HAP-1 (cell line): Measurements from ENCODE around the gene C11orf42.

Experiments
- DNase-seq, 2 experiments: peaks; one replicate each; pipeline ENCODE4 v3.0.0-alpha.2; 2016 to 2020; ENCODE audit warnings: low spot score in 2 of 2
- H3K27me3 ChIP-seq: fragments of 250-450 bp; sonication (Bioruptor Pico); 2 replicates; pipeline ENCODE4 v1.5.1; 2020; ENCODE audit warnings: low read depth, mild to moderate bottlenecking, moderate library complexity
- H3K36me3 ChIP-seq: fragments of 250-450 bp; sonication (Bioruptor Pico); replicated peaks from 2 replicates; pipeline ENCODE4 v1.5.1; 2020; ENCODE audit warnings: mild to moderate bottlenecking
- H3K4me1 ChIP-seq: fragments of 250-450 bp; sonication (Bioruptor Pico); 2 replicates; pipeline ENCODE4 v1.5.1; 2020; ENCODE audit warnings: mild to moderate bottlenecking
- H3K4me3 ChIP-seq: fragments of 250-450 bp; sonication (Bioruptor Pico); 2 replicates; pipeline ENCODE4 v1.5.1; 2020; ENCODE audit warnings: mild to moderate bottlenecking, moderate library complexity
- H3K9me3 ChIP-seq: fragments of 250-450 bp; sonication (Bioruptor Pico); 2 replicates; pipeline ENCODE4 v1.5.1; 2020; ENCODE audit warnings: mild to moderate bottlenecking, moderate library complexity
- in situ Hi-C: fragments of 300-500 bp; cut with MboI; formaldehyde crosslinking; loops from 3 replicates; pipeline ENCODE4 v1.14.3; 2020; ENCODE audit warnings: low sequenced_read_pairs, inconsistent platforms, mixed read lengths

Gene C11orf42

GRCh38 chr11:6204706-6205105, 651 bp upstream of the C11orf42 start:
- in situ Hi-C loops, result no loop called here
- no peak for DNase-seq
- Histone ChIP-seq H3K4me3 (no peak overlapping the region), H3K9me3 (no peaks in the 10 kb centered on the region), H3K27me3 (no peaks in the 10 kb centered on the region), H3K36me3 (no peaks in the 10 kb centered on the region), H3K4me1 (peaks cover 4% of the 10 kb centered on the region; the same call in 1 of the 2 replicates)

GRCh38 chr11:6206456-6207180, 1.3 kb downstream of the C11orf42 start:
- in situ Hi-C loops, result no loop called here
- H3K4me1 ChIP-seq, result no peaks in the 10 kb centered on the region
- no peak overlapping the region for H3K4me3 ChIP-seq
- H3K36me3 ChIP-seq, result peaks cover 6% of the 10 kb centered on the region
- no peaks in the 10 kb centered on the region for H3K9me3 ChIP-seq
- H3K27me3 ChIP-seq, result no peaks in the 10 kb centered on the region
- no peak for DNase-seq

GRCh38 chr11:6209801-6210200, 4.4 kb downstream of the C11orf42 start:
- peaks cover 8% of the 10 kb centered on the region for H3K36me3 ChIP-seq
- H3K9me3 ChIP-seq, result no peaks in the 10 kb centered on the region
- in situ Hi-C loops, result no loop called here

GRCh38 chr11:6210274-6210955, 5.1 kb downstream of the C11orf42 start:
- Histone ChIP-seq H3K4me1 (no peaks in the 10 kb centered on the region), H3K4me3 (no peak overlapping the region), H3K9me3 (no peaks in the 10 kb centered on the region), H3K36me3 (peaks cover 8% of the 10 kb centered on the region), H3K27me3 (no peaks in the 10 kb centered on the region)
- in situ Hi-C loops, result no loop called here
- DNase-seq, result no peak

More at GRCh38 chr11:6209801-6210200, 4.4 kb downstream of the C11orf42 start:
- Histone ChIP-seq H3K4me1 (no peaks in the 10 kb centered on the region), H3K27me3 (no peaks in the 10 kb centered on the region), H3K4me3 (no peak overlapping the region)
- DNase-seq, result no peak

- peaks cover 17% of the 10 kb centered on the region for H3K36me3 ChIP-seq
Measured at GRCh38 chr11:6214530-6214929, 9.2 kb downstream of the C11orf42 start.

GRCh38 chr11:6216501-6216900, 11.1 kb downstream of the C11orf42 start:
- in situ Hi-C loops, result no loop called here
- H3K27me3 ChIP-seq, result no peaks in the 10 kb centered on the region
- H3K36me3 ChIP-seq, result peaks cover 18% of the 10 kb centered on the region
- DNase-seq, result no peak
- no peak overlapping the region for H3K4me3 ChIP-seq
- no peaks in the 10 kb centered on the region for H3K9me3 ChIP-seq
- H3K4me1 ChIP-seq, result no peaks in the 10 kb centered on the region

More at GRCh38 chr11:6214530-6214929, 9.2 kb downstream of the C11orf42 start:
- in situ Hi-C loops, result no loop called here
- Histone ChIP-seq H3K9me3 (no peaks in the 10 kb centered on the region), H3K4me3 (no peak overlapping the region), H3K4me1 (no peaks in the 10 kb centered on the region), H3K27me3 (no peaks in the 10 kb centered on the region)
- no peak for DNase-seq

- Histone ChIP-seq H3K9me3 (no peaks in the 10 kb centered on the region), H3K27me3 (no peaks in the 10 kb centered on the region), H3K4me3 (no peak overlapping the region), H3K4me1 (no peaks in the 10 kb centered on the region), H3K36me3 (peaks cover 27% of the 10 kb centered on the region)
- no peak for DNase-seq
- in situ Hi-C loops, result no loop called here
Measured at GRCh38 chr11:6217722-6218121, 12.4 kb downstream of the C11orf42 start.

GRCh38 chr11:6219359-6219758, 14.0 kb downstream of the C11orf42 start:
- Histone ChIP-seq H3K36me3 (peaks cover 37% of the 10 kb centered on the region), H3K27me3 (no peaks in the 10 kb centered on the region), H3K4me1 (no peaks in the 10 kb centered on the region), H3K4me3 (no peak overlapping the region), H3K9me3 (no peaks in the 10 kb centered on the region)
- no peak for DNase-seq
- in situ Hi-C loops, result no loop called here

GRCh38 chr11:6223854-6224253, 18.5 kb downstream of the C11orf42 start:
- Histone ChIP-seq H3K9me3 (no peaks in the 10 kb centered on the region), H3K27me3 (no peaks in the 10 kb centered on the region), H3K4me1 (peaks cover 7% of the 10 kb centered on the region; the same call in 1 of the 2 replicates), H3K4me3 (no peak overlapping the region), H3K36me3 (peaks cover 34% of the 10 kb centered on the region)
- in situ Hi-C loops, result no loop called here
- DNase-seq, result no peak

GRCh38 chr11:6224421-6224820, 19.1 kb downstream of the C11orf42 start:
- no peaks in the 10 kb centered on the region for H3K27me3 ChIP-seq
- peaks cover 30% of the 10 kb centered on the region for H3K36me3 ChIP-seq
- H3K4me1 ChIP-seq, result peaks cover 7% of the 10 kb centered on the region; the same call in 1 of the 2 replicates
- no peaks in the 10 kb centered on the region for H3K9me3 ChIP-seq
- DNase-seq, result no peak
- no peak overlapping the region for H3K4me3 ChIP-seq
- in situ Hi-C loops, result no loop called here

- DNase-seq, result no peak
- peaks cover 25% of the 10 kb centered on the region for H3K36me3 ChIP-seq
- no peak overlapping the region for H3K4me3 ChIP-seq
- peaks cover 7% of the 10 kb centered on the region; the same call in 1 of the 2 replicates for H3K4me1 ChIP-seq
- H3K27me3 ChIP-seq, result no peaks in the 10 kb centered on the region
- in situ Hi-C loops, result no loop called here
- no peaks in the 10 kb centered on the region for H3K9me3 ChIP-seq
Measured at GRCh38 chr11:6225024-6225423, 19.7 kb downstream of the C11orf42 start.

GRCh38 chr11:6225896-6226295, 20.5 kb downstream of the C11orf42 start:
- DNase-seq, result no peak
- Histone ChIP-seq H3K36me3 (peaks cover 25% of the 10 kb centered on the region), H3K9me3 (no peaks in the 10 kb centered on the region), H3K4me3 (no peak overlapping the region), H3K4me1 (peaks cover 7% of the 10 kb centered on the region; the same call in 1 of the 2 replicates), H3K27me3 (no peaks in the 10 kb centered on the region)
- in situ Hi-C loops, result no loop called here

GRCh38 chr11:6228520-6228919, 23.2 kb downstream of the C11orf42 start:
- Histone ChIP-seq H3K36me3 (peaks cover 4% of the 10 kb centered on the region), H3K9me3 (no peaks in the 10 kb centered on the region), H3K4me3 (no peak overlapping the region), H3K27me3 (no peaks in the 10 kb centered on the region), H3K4me1 (peaks cover 8% of the 10 kb centered on the region; the same call in 1 of the 2 replicates)
- in situ Hi-C loops, result no loop called here
- no peak for DNase-seq

- Histone ChIP-seq H3K4me3 (no peak overlapping the region), H3K27me3 (no peaks in the 10 kb centered on the region), H3K9me3 (no peaks in the 10 kb centered on the region), H3K4me1 (peaks cover 10% of the 10 kb centered on the region; the same call in 1 of the 2 replicates), H3K36me3 (no peaks in the 10 kb centered on the region)
- DNase-seq, result no peak
- in situ Hi-C loops, result no loop called here
Measured at GRCh38 chr11:6229911-6230310, 24.6 kb downstream of the C11orf42 start.
